ENCODE results near the gene ZNF502. TPM values are rescaled to one million over a fixed set of nuclear protein-coding genes. Genes with fewer than 3 reads are reported as not detected.

ZNF502 gene
- total and polyA plus RNA-seq, 12 donors: 2.7 to 10.2 (median 5.6) TPM

GRCh38 chr3:44722103-44722401 is 9.6 kb downstream of the ZNF502 start:
- TF ChIP-seq CTCF (IDR thresholded peaks at IDR 0.05): no peak
- TF ChIP-seq POLR2A (IDR thresholded peaks at IDR 0.05): no peak
- no peaks in the 10 kb centered on the region for H3K4me1 ChIP-seq (replicated peaks in 1 of 2)
- no peak overlapping the region for H3K27ac ChIP-seq
- H3K27me3 ChIP-seq: no peaks in the 10 kb centered on the region
- H3K4me3 ChIP-seq: peak overlapping the region in 1 of 4 donors; percentile 32
- DNase-seq: no peak
- intact Hi-C loops (cut with DNase I): no loop called here
- 88 to 100% (median 95%) methylated on average over 1 of the region's 1 CpG for WGBS, 4 donors
- H3K36me3 ChIP-seq (replicated peaks in 1 of 2): peaks cover 0 to 7% of the 10 kb centered on the region in 2 donors
- H3K9me3 ChIP-seq (replicated peaks in 1 of 3): peaks cover 24 to 95% (median 29%) of the 10 kb centered on the region in 3 donors

DNA sequence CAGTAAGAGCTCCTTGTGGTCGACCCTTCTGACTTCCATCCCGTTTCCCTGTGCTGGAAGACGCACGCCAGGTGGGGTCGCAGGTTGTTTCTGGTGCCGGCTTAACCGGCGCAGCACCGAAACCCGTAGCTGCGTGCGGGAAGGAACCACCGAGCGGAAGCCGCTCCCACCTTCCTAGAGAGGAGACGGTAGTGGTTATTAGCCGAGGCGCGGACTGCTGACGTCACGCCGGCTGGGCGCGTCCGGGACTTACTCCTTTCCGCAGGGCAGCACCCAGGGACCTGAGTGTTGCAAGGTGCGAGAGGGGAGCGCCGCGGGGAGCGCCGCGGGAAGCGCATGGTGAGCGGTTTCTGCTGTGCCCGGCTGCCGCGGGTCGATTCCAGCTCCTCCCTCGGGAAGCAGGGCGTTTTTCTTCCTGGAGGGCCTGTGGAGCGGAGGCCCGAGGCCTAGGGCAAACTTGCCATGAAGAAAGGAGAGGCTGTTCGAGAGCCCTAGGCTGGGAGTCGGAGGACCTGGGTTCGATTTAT is 17.0 kb downstream of the ZNF502 start, which contains the start of gene ZNF501:
Gene ZNF501, plus strand, starts transcription at position 252 of the 527 bp plus-strand sequence. CDS start 4,787 bp downstream, outside the sequence.
- peak within 1 kb of the TSS in 1 of 5 donors; percentile 6 for H3K27ac ChIP-seq
- intact Hi-C loops (cut with DNase I): no loop called here
- H3K27me3 ChIP-seq: no peaks in the 10 kb centered on the region
- peak; percentile 80 to 95 (median 87) for DNase-seq
- 0 to 1% (median 1%) methylated on average over 11 to 46 of the region's 46 CpGs for WGBS, 4 donors
- H3K9me3 ChIP-seq (replicated peaks in 1 of 3): peaks cover 0 to 50% (median 9%) of the 10 kb centered on the region in 3 donors
- H3K4me1 ChIP-seq (replicated peaks in 1 of 2): no peaks in the 10 kb centered on the region
- peak within 1 kb of the TSS in 2 of 4 donors; percentile 18 to 64 for H3K4me3 ChIP-seq
- TF ChIP-seq POLR2A (IDR thresholded peaks at IDR 0.05): peak; percentile 23 to 25
- TF ChIP-seq CTCF (IDR thresholded peaks at IDR 0.05): no peak
- no peaks in the 10 kb centered on the region for H3K36me3 ChIP-seq (replicated peaks in 1 of 2)

DNA sequence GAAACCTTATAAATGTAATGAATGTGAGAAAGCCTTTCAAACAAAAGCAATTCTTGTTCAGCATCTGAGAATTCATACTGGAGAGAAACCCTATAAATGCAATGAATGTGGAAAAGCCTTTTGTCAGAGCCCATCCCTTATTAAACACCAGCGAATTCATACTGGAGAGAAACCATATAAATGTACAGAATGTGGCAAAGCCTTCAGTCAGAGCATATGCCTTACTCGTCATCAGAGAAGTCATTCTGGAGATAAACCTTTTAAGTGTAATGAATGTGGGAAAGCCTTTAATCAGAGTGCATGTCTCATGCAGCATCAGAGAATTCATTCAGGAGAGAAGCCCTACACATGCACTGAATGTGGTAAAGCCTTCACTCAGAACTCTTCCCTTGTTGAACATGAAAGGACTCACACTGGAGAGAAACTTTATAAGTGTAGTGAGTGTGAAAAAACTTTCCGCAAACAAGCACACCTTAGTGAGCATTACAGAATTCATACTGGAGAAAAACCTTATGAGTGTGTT is 22.2 kb downstream of the ZNF502 start:
- peaks cover 0 to 74% (median 18%) of the 10 kb centered on the region in 3 donors for H3K9me3 ChIP-seq (replicated peaks in 1 of 3)
- no peak overlapping the region for H3K4me3 ChIP-seq
- no peak for DNase-seq
- TF ChIP-seq CTCF (IDR thresholded peaks at IDR 0.05) (no peak), POLR2A (IDR thresholded peaks at IDR 0.05) (no peak)
- H3K27ac ChIP-seq: no peak overlapping the region
- no peaks in the 10 kb centered on the region for H3K27me3 ChIP-seq
- 91 to 96% (median 95%) methylated on average over 3 of the region's 3 CpGs for whole genome bisulfite sequencing, 4 donors
- intact Hi-C loops (cut with DNase I): no loop called here
- H3K36me3 ChIP-seq (replicated peaks in 1 of 2): no peaks in the 10 kb centered on the region
- H3K4me1 ChIP-seq (replicated peaks in 1 of 2): no peaks in the 10 kb centered on the region

DNA sequence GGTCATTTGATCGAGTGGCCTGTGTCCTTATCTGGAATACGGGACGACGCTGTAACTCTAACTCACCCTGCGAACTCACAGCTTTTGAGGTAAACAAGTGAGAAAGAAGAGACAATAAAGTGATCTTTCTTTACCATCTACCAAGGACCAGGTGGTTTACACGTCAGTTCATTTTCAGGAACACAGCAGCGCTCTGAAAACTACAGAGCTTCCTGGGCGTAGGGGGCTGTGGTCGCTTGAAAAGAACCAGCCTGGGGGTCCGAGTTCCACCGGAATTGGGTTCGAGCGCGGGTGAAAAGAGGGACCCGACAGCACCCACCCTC is 48.6 kb downstream of the ZNF502 start:
- 1 to 4% (median 1%) methylated on average over 15 of the region's 15 CpGs for WGBS, 4 donors
- Histone ChIP-seq H3K4me1 (replicated peaks in 1 of 2) (peaks cover 6 to 10% of the 10 kb centered on the region in 2 donors), H3K27ac (peak overlapping the region in 2 of 5 donors; percentile 68 to 80), H3K4me3 (peak overlapping the region; percentile 83 to 93 (median 89)), H3K9me3 (replicated peaks in 1 of 3) (peaks cover 0 to 5% (median 0%) of the 10 kb centered on the region in 3 donors), H3K27me3 (no peaks in the 10 kb centered on the region), H3K36me3 (replicated peaks in 1 of 2) (no peaks in the 10 kb centered on the region)
- TF ChIP-seq CTCF (IDR thresholded peaks at IDR 0.05) (no peak), POLR2A (IDR thresholded peaks at IDR 0.05) (no peak)
- intact Hi-C loops (cut with DNase I): loop anchor here in 1 of 2 donors (10.0 kb wide), 1 partner anchor 104 kb away; the partner anchor contains the start of gene TMEM42
- peak in 1 of 7 donors; percentile 19 for DNase-seq
